Lower leg skin (tissue), 4 donors: Measurements from ENCODE around the gene KASH5. TPM values are rescaled to one million over a fixed set of nuclear protein-coding genes. Genes with fewer than 3 reads are reported as not detected.

Experiments used
- DNase-seq, 2 donors: peaks; one replicate each; pipeline ENCODE4 v3.0.0-alpha.2; 2019; ENCODE audit warnings: low spot score in 2 of 2
- H3K4me3 ChIP-seq: fragments of 200-600 bp; sonication (generic); 2 replicates; pipeline ENCODE4 v1.5.1; 2017; ENCODE audit warnings: mild to moderate bottlenecking, low read depth; ENCODE audit not compliant: poor library complexity, severe bottlenecking
- CTCF ChIP-seq, 3 donors: fragments of 450-650 bp; IDR thresholded peaks; one replicate each; pipeline ENCODE4 v1.5.1; 2016; ENCODE audit warnings: antibody characterized with exemption in 3 of 3, mild to moderate bottlenecking in 3 of 3, moderate library complexity in 2 of 3
- POLR2A ChIP-seq, 2 donors: fragments of 450-650 bp; IDR thresholded peaks; one replicate each; pipeline ENCODE4 v1.6.1; 2016 to 2017; ENCODE audit warnings: antibody characterized with exemption in 2 of 2, mild to moderate bottlenecking in 1 of 2, moderate library complexity in 1 of 2
- WGBS, 2 donors: methylation state at CpG; one replicate each; pipeline ENCODE4 v1.1.5; 2018; 5-methylcytosine and 5-hydroxymethylcytosine counted together
- intact Hi-C: fragments of 100-400 bp; cut with DNase I; formaldehyde crosslinking; loops from one replicate; pipeline ENCODE4 v1.15.0; 2023; ENCODE audit warnings: low total_unique reads
- total RNA-seq, 4 donors: library from RNA; depleted of rRNA; stranded (reverse); fragments of >200 nt; gene quantifications; one replicate each; pipeline ENCODE4 v1.1.0, GENCODE V29; 2016

The KASH5 gene
- total RNA-seq, 4 donors from 2014 or later, result not detected

GRCh38 chr19:49421039-49421877, 33.2 kb downstream of the KASH5 start:
- TF ChIP-seq POLR2A (IDR thresholded peaks at IDR 0.05) (no peak), CTCF (IDR thresholded peaks at IDR 0.05) (no peak)

GRCh38 chr19:49421878-49422202, 33.8 kb downstream of the KASH5 start:
- DNase-seq, result no peak
- 18 to 24% methylated on average over 3 of the region's 3 CpGs for WGBS, 2 donors
- intact Hi-C loops, result no loop called here
- no peak overlapping the region for H3K4me3 ChIP-seq
- TF ChIP-seq POLR2A (IDR thresholded peaks at IDR 0.05), result no peak
- TF ChIP-seq CTCF (IDR thresholded peaks at IDR 0.05), result no peak

More at GRCh38 chr19:49421039-49421877, 33.2 kb downstream of the KASH5 start:
- DNase-seq, result peak in 1 of 2 donors; percentile 34
- no peak overlapping the region for H3K4me3 ChIP-seq
- WGBS, 2 donors, result 6 to 9% methylated on average over 48 of the region's 48 CpGs
- intact Hi-C loops, result no loop called here

GRCh38 chr19:49422407-49423070, 34.5 kb downstream of the KASH5 start:
- intact Hi-C loops, result no loop called here
- WGBS, 2 donors, result 2% methylated on average over 34 to 58 of the region's 58 CpGs

GRCh38 chr19:49423071-49423984, 35.3 kb downstream of the KASH5 start, which contains the start of gene PTH2:
Gene PTH2, minus strand, starts transcription at chr19:49423441. Its CDS starts 102 bp downstream, at chr19:49423339.
- 8 to 10% methylated on average over 36 to 42 of the region's 42 CpGs for WGBS, 2 donors
- intact Hi-C loops, result no loop called here
- TF ChIP-seq POLR2A (IDR thresholded peaks at IDR 0.05), result no peak
- no peak for TF ChIP-seq CTCF (IDR thresholded peaks at IDR 0.05)
- DNase-seq, result no peak
- no peak within 1 kb of the TSS for H3K4me3 ChIP-seq

More at GRCh38 chr19:49422407-49423070, 34.5 kb downstream of the KASH5 start:
- H3K4me3 ChIP-seq, result no peak overlapping the region
- no peak for TF ChIP-seq POLR2A (IDR thresholded peaks at IDR 0.05)
- no peak for TF ChIP-seq CTCF (IDR thresholded peaks at IDR 0.05)
- no peak for DNase-seq

- 14 to 25% methylated on average over 3 of the region's 3 CpGs for WGBS, 2 donors
- H3K4me3 ChIP-seq, result no peak overlapping the region
- TF ChIP-seq POLR2A (IDR thresholded peaks at IDR 0.05) (no peak), CTCF (IDR thresholded peaks at IDR 0.05) (no peak)
- intact Hi-C loops, result no loop called here
- no peak for DNase-seq
These were observed 35.9 kb downstream of the KASH5 start for GRCh38 chr19:49423985-49424303.
